B cell (primary cell): ENCODE results near the gene AGBL2. TPM values are rescaled to one million over a fixed set of nuclear protein-coding genes. Genes with fewer than 3 reads are reported as not detected.

ENCODE experiments used
- ATAC-seq: fragments of 200-7000 bp; cut with Tn5 transposase; one replicate; pipeline ENCODE4 v1.10.0; 2021; ENCODE audit warnings: low read depth, mild to moderate bottlenecking, moderate number of reproducible peaks, moderate library complexity
- CTCF ChIA-PET: fragments of 350-600 bp; sonication (Branson Sonifier 250); formaldehyde crosslinking; loops from one replicate; lab custom pipeline; 2021; ENCODE audit warnings: antibody characterized with exemption, inconsistent platforms; lab: Charles Lee
- POLR2A ChIA-PET: fragments of 350-600 bp; sonication (Branson Sonifier 250); formaldehyde crosslinking; loops from one replicate; lab custom pipeline; 2021; ENCODE audit warnings: antibody characterized with exemption; lab: Charles Lee
- DNase-seq: peaks from one replicate; pipeline ENCODE4 v3.0.0; 2013
- H2AFZ ChIP-seq: 2 replicates; pipeline ENCODE4 v1.6.1; 2012; ENCODE audit warnings: mild to moderate bottlenecking, low read depth, low read length; ENCODE audit not compliant: insufficient read depth, poor library complexity, severe bottlenecking
- H3K27ac ChIP-seq, 2 donors: 1 replicate in 1 of 2; 2 replicates in 1 of 2; pipeline ENCODE4 v1.5.1; 2012 to 2013; ENCODE audit warnings: low read length in 2 of 2, mild to moderate bottlenecking in 2 of 2, moderate library complexity in 1 of 2
- H3K27me3 ChIP-seq, 4 experiments: fragments of 200-600 bp in 1 of 4; sonication (generic) in 1 of 4; replicated peaks in 1 of 4; 1 replicate in 2 of 4; 2 replicates in 2 of 4; pipeline versions ENCODE4 v1.6.1 to v1.7.0; 2013 to 2016; ENCODE audit warnings: low read length in 3 of 4, mild to moderate bottlenecking in 2 of 4, mixed read lengths in 1 of 4, moderate library complexity in 1 of 4; ENCODE audit not compliant: insufficient read depth in 4 of 4, control insufficient read depth in 3 of 4; ENCODE audit errors: control extremely low read depth in 1 of 4
- H3K36me3 ChIP-seq, 2 experiments: replicated peaks in 1 of 2; 1 replicate in 1 of 2; 2 replicates in 1 of 2; pipeline versions ENCODE4 v1.6.1 to v1.7.1; 2013; ENCODE audit warnings: low read length in 1 of 2; ENCODE audit not compliant: insufficient read depth in 2 of 2, control insufficient read depth in 1 of 2; ENCODE audit errors: control extremely low read depth in 1 of 2, extremely low read depth in 1 of 2
- H3K4me1 ChIP-seq, 2 donors: fragments of 200-600 bp in 1 of 2; sonication (generic) in 1 of 2; 1 replicate in 1 of 2; 2 replicates in 1 of 2; pipeline versions ENCODE4 v1.5.1 to v1.6.1; 2013 to 2017; ENCODE audit warnings: low read length in 2 of 2; ENCODE audit not compliant: control insufficient read depth in 2 of 2, insufficient read depth in 2 of 2
- H3K4me2 ChIP-seq: replicated peaks from 2 replicates; pipeline ENCODE3; 2012; ENCODE audit warnings: mild to moderate bottlenecking, low read depth, low read length; ENCODE audit not compliant: poor library complexity, severe bottlenecking
- H3K4me3 ChIP-seq, 5 experiments: fragments of 200-600 bp in 1 of 5; sonication (generic) in 1 of 5; 1 replicate in 3 of 5; 2 replicates in 2 of 5; pipeline versions ENCODE4 v1.5.1 to v1.7.0; 2011 to 2016; ENCODE audit warnings: low read length in 4 of 5, mild to moderate bottlenecking in 4 of 5, low read depth in 2 of 5, control low read depth in 1 of 5, moderate library complexity in 1 of 5; ENCODE audit not compliant: insufficient read depth in 1 of 5; ENCODE audit errors: control extremely low read depth in 1 of 5, extremely low read depth in 1 of 5
- H3K79me2 ChIP-seq: fragments of 200-600 bp; sonication (generic); one replicate; pipeline ENCODE4 v1.6.0; 2016; ENCODE audit warnings: low read length; ENCODE audit not compliant: control insufficient read depth, insufficient read depth
- H3K9ac ChIP-seq: fragments of 200-600 bp; sonication (generic); 2 replicates; pipeline ENCODE4 v1.6.1; 2017; ENCODE audit warnings: mild to moderate bottlenecking, low read length, moderate library complexity
- H3K9me3 ChIP-seq, 3 donors: one replicate each; pipeline versions ENCODE4 v1.6.1 to v1.7.1; 2013; ENCODE audit warnings: low read length in 2 of 3; ENCODE audit not compliant: control insufficient read depth in 2 of 3, insufficient read depth in 1 of 3; ENCODE audit errors: control extremely low read depth in 1 of 3
- H4K20me1 ChIP-seq: 2 replicates; pipeline ENCODE4 v1.6.0; 2012; ENCODE audit warnings: mild to moderate bottlenecking, low read length; ENCODE audit not compliant: insufficient read depth, control insufficient read depth, poor library complexity, severe bottlenecking
- H3K27ac Mint-ChIP-seq: one replicate; pipeline ENCODE4 v1.8.0; 2021; ENCODE audit warnings: mixed read lengths
- H3K27me3 Mint-ChIP-seq: one replicate; pipeline ENCODE4 v1.8.0; 2021; ENCODE audit warnings: mixed read lengths
- H3K4me1 Mint-ChIP-seq: one replicate; pipeline ENCODE4 v1.8.0; 2021; ENCODE audit warnings: mixed read lengths
- H3K4me3 Mint-ChIP-seq: one replicate; pipeline ENCODE4 v1.8.0; 2021; ENCODE audit warnings: mixed read lengths
- H3K9me3 Mint-ChIP-seq: one replicate; pipeline ENCODE4 v1.8.0; 2022; ENCODE audit warnings: mixed read lengths; ENCODE audit not compliant: insufficient read depth
- EZH2 ChIP-seq: IDR thresholded peaks from 2 replicates; pipeline ENCODE4 v1.6.1; 2012; ENCODE audit warnings: borderline replicate concordance, low read depth, mild to moderate bottlenecking, moderate library complexity, low read length; ENCODE audit not compliant: insufficient read depth, poor library complexity, severe bottlenecking
- WGBS: methylation state at CpG from one replicate; pipeline ENCODE4 v1.1.5; 2013; ENCODE audit warnings: missing lambda C conversion rate; ENCODE audit not compliant: insufficient coverage; 5-methylcytosine and 5-hydroxymethylcytosine counted together
- intact Hi-C: fragments of 100-400 bp; cut with micrococcal nuclease; formaldehyde crosslinking; loops from one replicate; pipeline ENCODE4 v1.10.0; 2022
- polyA plus RNA-seq: library from polyadenylated mRNA; depleted of rRNA; stranded (reverse); fragments of >200 nt; gene quantifications from 2 replicates; pipeline ENCODE4 v1.2.3, GENCODE V29; 2012
- total RNA-seq, 2 donors: library from RNA; stranded (reverse); fragments of 120-200 nt in 1 of 2; gene quantifications; 1 replicate in 1 of 2; 2 replicates in 1 of 2; pipeline versions ENCODE4 v1.2.3 to v1.2.4, GENCODE V29; 2013 to 2022
- TF ChIP-seq, protein P1 (sequence below): fragments of 200-600 bp; IDR thresholded peaks from one replicate; pipeline ENCODE4 v1.8.0; 2022; ENCODE audit warnings: antibody characterized with exemption, mild to moderate bottlenecking

The AGBL2 gene
- total and polyA plus RNA-seq, 2 donors (not counting 1 experiment from before 2014, with no cell fraction given), result 13.6 to 28.6 TPM

DNA sequence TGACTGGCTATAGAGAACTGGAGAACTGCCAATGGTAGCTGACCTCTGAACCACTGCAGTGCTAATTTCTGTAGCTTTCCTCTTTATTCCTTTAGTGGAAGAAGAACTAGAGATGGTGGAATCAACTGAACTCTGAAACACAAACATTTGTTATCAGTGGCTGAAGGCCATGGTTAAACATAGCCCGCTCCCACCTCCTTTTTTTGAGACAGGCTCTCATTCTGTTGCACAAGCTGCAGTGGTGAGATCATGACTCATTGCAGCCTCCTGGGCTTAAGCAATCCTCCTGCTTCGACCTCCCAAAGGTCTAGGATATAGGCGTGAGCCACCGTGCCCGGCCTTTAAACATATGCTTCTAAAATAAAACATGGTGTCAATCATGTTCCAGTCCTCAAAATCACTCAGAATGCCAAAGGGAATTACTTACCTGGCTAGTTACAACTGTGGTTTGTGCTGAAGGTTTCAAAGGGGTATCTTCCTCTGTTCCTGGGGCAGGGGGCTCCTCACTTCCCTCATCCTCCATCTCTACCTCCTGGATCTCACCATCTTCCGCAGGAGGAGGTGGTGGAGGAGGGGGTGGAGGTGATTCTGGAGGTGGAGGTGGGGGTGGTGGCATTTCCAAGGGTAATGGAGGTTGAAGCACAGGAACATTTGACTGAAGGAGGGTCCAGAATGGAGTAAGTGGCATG lies 9.0 kb upstream of the AGBL2 start:
- WGBS, result 96% methylated on average over 4 of the region's 6 CpGs
- intact Hi-C loops, result no loop called here
- Histone ChIP-seq H3K9ac (no peak overlapping the region), H3K4me3 (no peak overlapping the region), H3K27ac (no peak overlapping the region), H3K79me2 (peaks cover 7% of the 10 kb centered on the region), H3K9me3 (no peaks in the 10 kb centered on the region), H3K27me3 (no peaks in the 10 kb centered on the region), H3K4me1 (no peaks in the 10 kb centered on the region), H3K4me2 (no peak overlapping the region), H4K20me1 (peaks cover 6% of the 10 kb centered on the region), H3K36me3 (peaks cover 23 to 88% of the 10 kb centered on the region in 2 experiments), H2AFZ (no peak overlapping the region)
- CTCF ChIA-PET, result no interaction called here
- H3K9me3 Mint-ChIP-seq, result no peaks in the 10 kb centered on the region
- no peaks in the 10 kb centered on the region for H3K27me3 Mint-ChIP-seq
- DNase-seq (no peak), ATAC-seq (no peak)
- H3K4me3 Mint-ChIP-seq, result no peak overlapping the region
- no peak overlapping the region for H3K27ac Mint-ChIP-seq
- TF ChIP-seq EZH2, result no peak
- TF ChIP-seq, protein P1, sequence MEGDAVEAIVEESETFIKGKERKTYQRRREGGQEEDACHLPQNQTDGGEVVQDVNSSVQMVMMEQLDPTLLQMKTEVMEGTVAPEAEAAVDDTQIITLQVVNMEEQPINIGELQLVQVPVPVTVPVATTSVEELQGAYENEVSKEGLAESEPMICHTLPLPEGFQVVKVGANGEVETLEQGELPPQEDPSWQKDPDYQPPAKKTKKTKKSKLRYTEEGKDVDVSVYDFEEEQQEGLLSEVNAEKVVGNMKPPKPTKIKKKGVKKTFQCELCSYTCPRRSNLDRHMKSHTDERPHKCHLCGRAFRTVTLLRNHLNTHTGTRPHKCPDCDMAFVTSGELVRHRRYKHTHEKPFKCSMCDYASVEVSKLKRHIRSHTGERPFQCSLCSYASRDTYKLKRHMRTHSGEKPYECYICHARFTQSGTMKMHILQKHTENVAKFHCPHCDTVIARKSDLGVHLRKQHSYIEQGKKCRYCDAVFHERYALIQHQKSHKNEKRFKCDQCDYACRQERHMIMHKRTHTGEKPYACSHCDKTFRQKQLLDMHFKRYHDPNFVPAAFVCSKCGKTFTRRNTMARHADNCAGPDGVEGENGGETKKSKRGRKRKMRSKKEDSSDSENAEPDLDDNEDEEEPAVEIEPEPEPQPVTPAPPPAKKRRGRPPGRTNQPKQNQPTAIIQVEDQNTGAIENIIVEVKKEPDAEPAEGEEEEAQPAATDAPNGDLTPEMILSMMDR, result no peak
- POLR2A ChIA-PET, result no interaction called here
- no peaks in the 10 kb centered on the region for H3K4me1 Mint-ChIP-seq

DNA sequence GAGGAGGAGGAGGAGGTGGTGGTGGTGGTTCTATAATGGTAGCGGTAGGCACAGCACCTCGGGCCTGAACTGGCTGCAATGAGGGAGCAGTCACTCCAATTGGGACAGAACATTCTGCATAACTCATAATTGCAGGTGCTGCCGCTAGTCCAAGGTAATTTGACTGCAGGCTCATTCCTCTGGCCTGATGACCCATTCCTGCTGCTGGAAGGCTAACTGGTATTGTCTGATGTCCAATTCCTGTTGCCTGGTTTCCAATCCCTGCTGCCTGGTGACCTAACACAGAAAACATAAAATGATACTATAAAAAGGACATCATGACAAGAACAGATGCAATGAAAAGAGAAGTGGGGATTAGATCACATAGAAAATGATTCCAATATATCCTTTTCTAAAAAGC lies 7.9 kb upstream of the AGBL2 start:
- Histone ChIP-seq H4K20me1 (no peaks in the 10 kb centered on the region), H3K4me2 (no peak overlapping the region), H3K27me3 (no peaks in the 10 kb centered on the region), H3K9ac (no peak overlapping the region), H3K4me1 (no peaks in the 10 kb centered on the region), H3K9me3 (no peaks in the 10 kb centered on the region), H3K27ac (no peak overlapping the region), H3K4me3 (no peak overlapping the region), H3K79me2 (peaks cover 7% of the 10 kb centered on the region), H3K36me3 (peaks cover 21 to 87% of the 10 kb centered on the region in 2 experiments), H2AFZ (no peak overlapping the region)
- no peak overlapping the region for H3K4me3 Mint-ChIP-seq
- no peak overlapping the region for H3K27ac Mint-ChIP-seq
- 100% methylated on average over 3 of the region's 3 CpGs for WGBS
- CTCF ChIA-PET, result no interaction called here
- ATAC-seq (no peak), DNase-seq (no peak)
- TF ChIP-seq EZH2, result no peak
- TF ChIP-seq, protein P1, result no peak
- no peaks in the 10 kb centered on the region for H3K4me1 Mint-ChIP-seq
- H3K9me3 Mint-ChIP-seq, result no peaks in the 10 kb centered on the region
- intact Hi-C loops, result no loop called here
- H3K27me3 Mint-ChIP-seq, result no peaks in the 10 kb centered on the region
- POLR2A ChIA-PET, result no interaction called here
